Skin of body (tissue), 2 donors: Measurements from ENCODE around the gene LIMD2. TPM values are rescaled to one million over a fixed set of nuclear protein-coding genes. Genes with fewer than 3 reads are reported as not detected.

Experiments
- DNase-seq: peaks from one replicate; lab custom pipeline; 2025; lab: John Stamatoyannopoulos, UW
- total RNA-seq: library from RNA; depleted of rRNA; stranded (reverse); fragments of >200 nt; gene quantifications from one replicate; pipeline ENCODE4 v1.2.3, GENCODE V29; 2014

LIMD2 gene
- total RNA-seq, 1 donor from 2014 or later: 9.5 TPM

GRCh38 chr17:63701868-63702720 is 2.2 kb upstream of the LIMD2 start:
- DNase-seq: no peak

DNA sequence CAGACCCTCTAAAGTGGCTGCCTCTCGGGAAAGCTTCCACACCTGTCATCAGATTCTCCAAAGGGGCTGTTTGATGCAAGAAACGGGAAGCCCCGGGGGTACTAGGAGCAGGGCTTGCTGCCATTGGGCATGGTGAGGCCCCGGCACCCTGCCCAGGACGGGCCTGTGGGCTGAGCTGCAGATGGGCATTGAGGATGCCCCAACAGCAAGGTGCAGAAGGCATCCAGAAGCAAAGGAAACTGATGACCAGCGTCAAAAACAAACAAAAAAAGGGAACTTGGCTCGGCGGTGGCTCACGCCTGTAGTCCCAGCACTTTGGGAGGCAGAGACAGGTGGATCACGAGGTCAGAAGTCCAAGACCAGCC is 1.5 kb upstream of the LIMD2 start:
- DNase-seq: no peak

GRCh38 chr17:63700528-63701455 is 867 bp upstream of the LIMD2 start:
- no peak for DNase-seq

DNA sequence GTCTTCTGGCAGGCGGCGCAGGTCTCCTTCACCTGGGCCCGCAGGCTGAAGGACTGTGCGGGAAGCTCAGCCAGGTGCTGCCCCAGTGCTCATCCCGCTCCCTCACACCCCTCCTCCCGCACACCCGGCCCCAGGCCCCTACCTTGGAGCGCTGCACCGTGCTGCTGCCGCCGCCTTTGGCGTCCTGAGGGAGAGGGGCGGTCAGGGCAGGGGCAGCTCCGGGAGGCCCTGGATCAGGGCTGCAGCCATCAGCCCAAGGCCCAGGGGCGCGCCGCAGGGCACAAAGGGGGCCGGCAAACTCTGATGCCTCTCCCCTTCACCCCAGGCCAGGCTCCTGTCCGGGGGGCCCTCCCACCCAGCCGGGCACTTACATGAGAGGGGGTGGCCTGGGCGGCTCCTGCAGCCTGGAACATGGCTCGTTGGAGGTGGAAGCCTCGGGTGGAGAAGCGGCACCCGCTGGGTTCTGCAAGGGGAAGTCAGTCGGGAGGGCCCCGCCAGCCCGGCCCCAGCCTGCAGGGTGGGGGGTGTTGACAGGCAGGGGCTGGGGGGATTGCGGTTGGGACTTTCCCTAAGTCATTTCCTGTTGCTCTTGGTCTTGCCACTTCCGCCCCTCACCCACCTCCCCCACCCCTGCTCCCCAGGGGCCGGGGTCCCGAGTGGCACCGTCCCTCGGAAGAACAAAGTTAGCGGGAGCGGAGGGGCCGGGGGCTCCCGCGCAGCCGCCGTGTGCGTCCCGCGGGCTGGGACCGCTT is 863 bp downstream of the LIMD2 start:
- DNase-seq: peak; percentile 25

GRCh38 chr17:63698381-63698885 is 1.5 kb downstream of the LIMD2 start:
- no peak for DNase-seq

GRCh38 chr17:63697341-63698286 is 2.3 kb downstream of the LIMD2 start:
- DNase-seq: no peak

DNA sequence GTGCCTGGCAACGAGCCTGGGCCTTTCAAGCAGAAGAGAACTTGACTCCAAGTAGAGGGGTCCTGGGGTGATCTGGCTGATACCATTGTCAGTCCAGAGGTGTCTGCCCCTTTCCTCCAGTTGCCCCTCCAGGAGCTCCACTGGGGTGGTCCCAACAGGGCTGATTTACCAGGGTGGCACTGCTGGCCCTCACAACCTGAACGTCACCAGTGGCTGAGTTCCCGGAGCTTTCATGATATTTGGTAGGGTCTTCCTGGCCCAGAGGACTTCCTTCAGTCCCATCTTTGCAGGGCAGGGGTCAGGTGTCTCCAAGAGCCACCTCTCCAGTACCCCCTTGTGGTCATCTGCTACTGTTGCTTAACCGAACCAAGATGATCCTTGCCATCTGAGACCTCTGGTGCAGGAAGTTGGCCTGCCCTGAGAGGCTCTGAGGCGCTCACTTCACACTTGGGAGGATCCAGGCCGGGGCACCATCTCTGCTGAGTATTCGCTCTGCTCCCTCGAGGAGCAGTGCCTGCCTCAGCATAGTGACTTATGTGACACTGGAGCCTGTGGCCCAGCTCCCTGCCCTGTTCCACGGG is 3.5 kb downstream of the LIMD2 start:
- DNase-seq: no peak

DNA sequence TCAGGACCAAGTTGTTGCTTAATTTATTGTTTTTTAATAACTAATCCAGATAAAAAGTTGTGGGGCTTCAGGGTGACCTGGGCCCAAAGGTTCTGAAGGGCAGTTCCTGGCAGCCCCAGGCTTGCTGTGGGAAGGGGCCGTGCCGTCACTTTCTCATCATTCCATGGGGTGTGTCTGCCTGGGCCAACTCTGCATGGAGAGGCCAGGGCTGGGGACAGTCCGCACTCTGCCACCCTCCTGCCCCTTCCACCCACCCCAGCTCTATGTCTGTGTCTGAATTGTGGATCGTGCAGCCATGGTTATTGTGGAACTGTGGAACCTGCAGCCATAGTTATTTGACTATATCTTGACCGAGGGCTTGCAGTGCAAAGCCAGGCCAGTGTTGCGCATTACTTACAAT is 4.0 kb downstream of the LIMD2 start:
- DNase-seq: no peak

GRCh38 chr17:63694950-63695773 is 4.8 kb downstream of the LIMD2 start:
- no peak for DNase-seq

GRCh38 chr17:63694229-63694949 is 5.5 kb downstream of the LIMD2 start:
- no peak for DNase-seq

- no peak for DNase-seq
These were observed 6.4 kb downstream of the LIMD2 start for GRCh38 chr17:63693411-63694113.

DNA sequence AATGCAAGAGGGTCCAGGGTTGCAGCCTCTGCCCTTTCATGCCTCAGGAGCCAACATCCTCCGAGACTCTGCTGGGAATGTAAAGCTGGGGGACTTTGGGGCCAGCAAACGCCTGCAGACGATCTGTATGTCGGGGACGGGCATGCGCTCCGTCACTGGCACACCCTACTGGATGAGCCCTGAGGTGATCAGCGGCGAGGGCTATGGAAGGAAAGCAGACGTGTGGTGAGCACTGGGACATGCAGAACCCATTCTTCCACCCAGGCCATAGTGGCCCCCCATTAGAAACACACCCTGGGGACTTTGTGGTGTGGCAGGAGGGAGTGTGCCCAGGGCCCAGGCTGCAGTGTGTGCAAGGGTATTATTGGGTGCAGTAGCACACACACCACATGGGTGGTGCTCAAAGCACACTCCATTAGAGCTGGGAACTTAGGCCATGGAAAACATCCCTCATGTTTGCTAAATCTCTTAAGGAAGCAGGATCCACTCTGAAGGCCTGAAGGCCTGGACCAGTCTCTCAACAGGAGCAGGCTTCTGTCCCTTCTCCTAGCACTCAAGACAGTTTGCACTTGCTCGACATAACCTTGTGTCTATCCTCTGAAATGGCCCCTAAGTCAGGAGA is 7.6 kb downstream of the LIMD2 start:
- DNase-seq: no peak

- no peak for DNase-seq
These were observed 10.4 kb downstream of the LIMD2 start for GRCh38 chr17:63689479-63689878.

GRCh38 chr17:63688396-63689020 is 11.4 kb downstream of the LIMD2 start:
- no peak for DNase-seq

- DNase-seq: no peak
These were observed 13.7 kb downstream of the LIMD2 start for GRCh38 chr17:63686138-63686685.

DNA sequence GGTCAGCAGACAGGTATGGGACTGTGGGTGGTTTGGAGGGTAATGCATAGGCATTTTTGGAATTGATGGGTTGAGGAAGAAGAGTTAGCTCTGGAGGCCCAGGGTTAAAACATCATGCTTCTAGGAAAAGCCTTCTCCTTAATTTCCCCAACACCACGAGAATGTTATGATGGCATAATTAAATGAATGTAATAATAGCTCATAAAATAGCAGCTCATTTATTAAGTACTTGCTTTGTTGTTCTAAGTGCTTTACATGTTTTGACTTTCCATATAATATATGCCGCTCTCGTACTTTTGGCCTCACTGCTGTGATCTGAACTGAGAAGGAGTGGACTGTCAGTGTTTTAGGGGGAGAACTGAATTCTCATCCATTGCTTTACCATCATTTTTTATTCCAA is 14.3 kb downstream of the LIMD2 start:
- DNase-seq: no peak

DNA sequence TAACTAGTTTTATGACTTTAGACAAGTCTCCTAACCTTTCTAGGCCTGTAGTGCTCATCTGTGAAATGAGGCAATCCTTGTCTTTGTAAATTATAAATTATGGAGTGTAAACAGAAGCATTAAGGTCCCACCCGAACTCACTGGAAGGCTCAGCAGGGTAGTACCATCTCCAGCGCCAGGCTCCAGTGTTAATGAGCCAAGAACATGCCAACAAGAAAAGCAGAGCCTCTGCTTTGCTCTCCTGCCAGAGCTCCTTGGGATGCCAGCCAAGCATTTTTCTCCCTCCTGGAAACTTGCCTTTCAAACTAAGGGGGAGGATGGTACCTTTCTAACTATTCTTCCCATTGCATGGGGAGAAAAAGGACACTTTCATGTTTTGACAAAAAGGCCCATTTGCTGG is 14.9 kb downstream of the LIMD2 start:
- no peak for DNase-seq
